ENCODE results near the gene C9orf152.
A peak's percentile ranks its signal among the peaks of the same experiment; 100 is the strongest.

The C9orf152 gene

GRCh38 chr9:110178281-110178680 lies 29.7 kb downstream of the C9orf152 start:
- DNase-seq: no peak

- DNase-seq: no peak
These were observed 32.5 kb downstream of the C9orf152 start for GRCh38 chr9:110175275-110175968.

- no peak for DNase-seq
These were observed 34.7 kb downstream of the C9orf152 start for GRCh38 chr9:110173322-110173642.

- no peak for DNase-seq
These were observed 37.4 kb downstream of the C9orf152 start for GRCh38 chr9:110170357-110171257.

- no peak for DNase-seq
These were observed 39.5 kb downstream of the C9orf152 start for GRCh38 chr9:110168486-110168885.

- DNase-seq: no peak
These were observed 46.0 kb downstream of the C9orf152 start for GRCh38 chr9:110161940-110162339.

- DNase-seq: no peak
These were observed 47.3 kb downstream of the C9orf152 start for GRCh38 chr9:110160685-110161084.

GRCh38 chr9:110160123-110160522 lies 47.8 kb downstream of the C9orf152 start:
- DNase-seq: no peak

GRCh38 chr9:110157823-110158664 lies 49.9 kb downstream of the C9orf152 start:
- no peak for DNase-seq

- DNase-seq: peak; percentile 53
These were observed 51.1 kb downstream of the C9orf152 start for GRCh38 chr9:110156902-110157301.

- no peak for DNase-seq
These were observed 51.5 kb downstream of the C9orf152 start for GRCh38 chr9:110156416-110156815.

GRCh38 chr9:110155751-110156150 lies 52.2 kb downstream of the C9orf152 start:
- DNase-seq: no peak

- no peak for DNase-seq
These were observed 54.5 kb downstream of the C9orf152 start for GRCh38 chr9:110153431-110153830.

GRCh38 chr9:110152704-110153374 lies 55.1 kb downstream of the C9orf152 start:
- peak; percentile 57 for DNase-seq

Data from CD4-positive, alpha-beta T cell treated with Interleukin-12 subunit alpha and Interleukin-12 subunit beta, for 1 hour (primary cell).